ENCODE data around the gene CSTA.
"Not testable (repeated sequence)": the region's sequence is repeated elsewhere in the genome, so short reads cannot be mapped to it uniquely, and the experiment has no call there.

The CSTA gene

DNA sequence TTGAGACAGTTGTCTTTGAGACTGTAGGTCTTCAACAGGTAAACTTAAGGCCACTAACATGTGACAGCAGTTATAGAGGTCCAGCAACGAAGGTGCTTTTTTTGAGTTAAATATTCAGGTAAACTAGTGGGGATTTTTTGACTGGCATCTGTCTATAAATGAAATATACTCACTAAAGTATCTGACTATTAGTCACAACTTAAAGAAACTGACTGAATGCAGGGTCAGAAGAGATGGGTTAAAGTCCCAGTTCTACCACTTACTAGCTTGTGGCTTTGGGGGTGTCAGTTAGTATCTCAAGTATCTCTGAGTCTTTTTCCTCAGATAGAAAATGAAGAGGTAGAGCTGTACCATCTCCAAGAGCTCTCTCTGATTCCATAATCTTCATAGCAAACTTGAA, 40.0 kb downstream of the CSTA start:
- H3K79me2 ChIP-seq: no peaks in the 10 kb centered on the region
- no peak overlapping the region for H3K9ac ChIP-seq
- H3K27me3 ChIP-seq (ENCODE audit: control insufficient read depth, insufficient read depth, low read length): no peaks in the 10 kb centered on the region
- TF ChIP-seq, protein P1, sequence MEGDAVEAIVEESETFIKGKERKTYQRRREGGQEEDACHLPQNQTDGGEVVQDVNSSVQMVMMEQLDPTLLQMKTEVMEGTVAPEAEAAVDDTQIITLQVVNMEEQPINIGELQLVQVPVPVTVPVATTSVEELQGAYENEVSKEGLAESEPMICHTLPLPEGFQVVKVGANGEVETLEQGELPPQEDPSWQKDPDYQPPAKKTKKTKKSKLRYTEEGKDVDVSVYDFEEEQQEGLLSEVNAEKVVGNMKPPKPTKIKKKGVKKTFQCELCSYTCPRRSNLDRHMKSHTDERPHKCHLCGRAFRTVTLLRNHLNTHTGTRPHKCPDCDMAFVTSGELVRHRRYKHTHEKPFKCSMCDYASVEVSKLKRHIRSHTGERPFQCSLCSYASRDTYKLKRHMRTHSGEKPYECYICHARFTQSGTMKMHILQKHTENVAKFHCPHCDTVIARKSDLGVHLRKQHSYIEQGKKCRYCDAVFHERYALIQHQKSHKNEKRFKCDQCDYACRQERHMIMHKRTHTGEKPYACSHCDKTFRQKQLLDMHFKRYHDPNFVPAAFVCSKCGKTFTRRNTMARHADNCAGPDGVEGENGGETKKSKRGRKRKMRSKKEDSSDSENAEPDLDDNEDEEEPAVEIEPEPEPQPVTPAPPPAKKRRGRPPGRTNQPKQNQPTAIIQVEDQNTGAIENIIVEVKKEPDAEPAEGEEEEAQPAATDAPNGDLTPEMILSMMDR (IDR thresholded peaks at IDR 0.05): no peak
- no peak overlapping the region for H3K4me3 ChIP-seq (ENCODE audit: low read depth, low read length)
- no peaks in the 10 kb centered on the region for H3K36me3 ChIP-seq (ENCODE audit: control insufficient read depth, insufficient read depth, low read length)
- H3K4me1 ChIP-seq: peaks cover 6% of the 10 kb centered on the region
- no peak overlapping the region for H2AFZ ChIP-seq
- H3K4me2 ChIP-seq (ENCODE audit: low read length): no peak overlapping the region
- H3K27ac ChIP-seq: no peak overlapping the region
- no peaks in the 10 kb centered on the region for H3K9me3 ChIP-seq (ENCODE audit: control insufficient read depth, low read length)

DNA sequence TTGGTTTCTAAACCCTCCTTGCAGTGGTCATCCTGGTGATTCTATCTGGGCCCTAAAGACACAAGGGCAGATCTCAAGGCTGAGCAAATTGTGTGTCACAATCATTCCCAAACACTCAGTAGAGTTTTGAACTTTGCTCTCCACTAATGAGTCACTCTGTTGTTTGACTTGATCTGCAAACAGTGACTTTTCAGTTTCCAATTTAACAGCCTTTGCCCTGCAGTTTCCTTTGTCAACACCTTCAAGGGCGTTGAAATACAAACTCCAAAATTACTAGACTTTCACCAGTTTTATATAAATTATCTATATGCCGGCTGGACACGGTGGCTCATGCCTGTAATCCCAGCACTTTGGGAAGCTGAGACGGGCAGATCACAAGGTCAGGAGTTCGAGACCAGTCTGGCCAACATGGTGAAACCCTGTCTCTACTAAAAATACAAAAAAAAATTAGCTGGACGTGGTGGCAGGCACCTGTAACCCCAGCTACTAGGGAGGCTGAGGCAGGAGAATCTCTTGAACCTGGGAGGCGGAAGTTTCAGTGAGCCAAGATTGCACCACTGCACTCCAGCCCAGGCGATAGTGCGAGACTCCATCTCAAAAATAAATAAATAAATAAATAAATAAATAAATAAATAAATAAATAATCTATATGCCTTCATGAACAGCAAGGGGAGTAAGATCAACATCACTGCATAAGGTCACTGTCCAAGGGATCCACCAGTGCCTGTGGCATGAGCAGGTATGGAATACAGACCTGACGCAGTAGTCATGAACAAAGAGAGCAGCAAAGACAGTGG, 40.7 kb downstream of the CSTA start:
- H3K79me2 ChIP-seq; H3K27me3 ChIP-seq (ENCODE audit: control insufficient read depth, insufficient read depth, low read length); H3K9me3 ChIP-seq (ENCODE audit: control insufficient read depth, low read length); H3K4me2 ChIP-seq (ENCODE audit: low read length); H3K4me1 ChIP-seq; H3K27ac ChIP-seq; H3K9ac ChIP-seq; H3K4me3 ChIP-seq (ENCODE audit: low read depth, low read length); H2AFZ ChIP-seq; H3K36me3 ChIP-seq (ENCODE audit: control insufficient read depth, insufficient read depth, low read length): not testable (repeated sequence)

DNA sequence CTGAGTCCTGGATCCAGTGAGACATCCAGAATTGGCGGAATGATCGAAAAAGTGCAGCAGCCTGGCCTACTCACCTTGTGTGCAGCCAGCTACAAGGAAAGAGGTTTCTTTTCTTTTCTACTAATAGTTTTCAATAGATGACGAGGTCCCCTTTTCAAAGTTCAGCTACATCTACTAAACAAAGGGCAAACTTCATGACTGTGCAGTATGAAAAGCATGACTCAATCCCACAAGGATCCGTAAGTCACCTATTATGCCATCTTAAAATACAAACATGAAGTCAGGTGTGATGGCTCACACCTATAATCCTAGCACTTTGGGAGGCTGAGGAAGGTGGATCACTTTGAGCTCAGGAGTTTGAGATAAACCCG, 41.3 kb downstream of the CSTA start:
- no peaks in the 10 kb centered on the region for H3K36me3 ChIP-seq (ENCODE audit: control insufficient read depth, insufficient read depth, low read length)
- no peak overlapping the region for H3K9ac ChIP-seq
- peaks cover 6% of the 10 kb centered on the region for H3K4me1 ChIP-seq
- no peak overlapping the region for H2AFZ ChIP-seq
- no peaks in the 10 kb centered on the region for H3K27me3 ChIP-seq (ENCODE audit: control insufficient read depth, insufficient read depth, low read length)
- H3K27ac ChIP-seq: no peak overlapping the region
- H3K9me3 ChIP-seq (ENCODE audit: control insufficient read depth, low read length): no peaks in the 10 kb centered on the region
- no peaks in the 10 kb centered on the region for H3K79me2 ChIP-seq
- no peak overlapping the region for H3K4me3 ChIP-seq (ENCODE audit: low read depth, low read length)
- TF ChIP-seq, protein P1 (IDR thresholded peaks at IDR 0.05): no peak
- no peak overlapping the region for H3K4me2 ChIP-seq (ENCODE audit: low read length)

DNA sequence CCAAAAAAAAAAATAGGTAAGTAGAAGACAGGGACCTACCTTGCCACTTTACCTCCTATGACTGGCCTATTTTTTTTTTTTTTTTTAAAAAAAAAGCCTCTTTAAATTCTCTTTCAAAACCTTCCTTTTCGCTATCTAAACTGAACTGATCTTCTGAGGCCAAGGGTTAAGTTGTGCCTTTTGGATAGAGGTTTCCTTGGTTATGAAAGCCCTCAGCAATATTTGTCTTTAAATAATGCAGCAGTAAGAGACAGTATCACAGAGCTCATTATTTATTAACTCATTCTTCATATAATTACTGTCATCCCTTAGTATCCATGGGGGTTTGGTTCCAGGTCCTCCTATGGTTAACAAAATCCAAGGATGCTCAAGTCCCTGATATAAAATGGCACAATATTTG, 49.0 kb downstream of the CSTA start:
- TF ChIP-seq, protein P1 (IDR thresholded peaks at IDR 0.05): no peak
- H3K4me3 ChIP-seq (ENCODE audit: low read depth, low read length): no peak overlapping the region
- no peaks in the 10 kb centered on the region for H3K79me2 ChIP-seq
- H3K9me3 ChIP-seq (ENCODE audit: control insufficient read depth, low read length): no peaks in the 10 kb centered on the region
- no peak overlapping the region for H3K9ac ChIP-seq
- H3K27ac ChIP-seq: no peak overlapping the region
- no peaks in the 10 kb centered on the region for H3K27me3 ChIP-seq (ENCODE audit: control insufficient read depth, insufficient read depth, low read length)
- no peak overlapping the region for H2AFZ ChIP-seq
- H3K36me3 ChIP-seq (ENCODE audit: control insufficient read depth, insufficient read depth, low read length): no peaks in the 10 kb centered on the region
- H3K4me1 ChIP-seq: peaks cover 4% of the 10 kb centered on the region
- no peak overlapping the region for H3K4me2 ChIP-seq (ENCODE audit: low read length)

DNA sequence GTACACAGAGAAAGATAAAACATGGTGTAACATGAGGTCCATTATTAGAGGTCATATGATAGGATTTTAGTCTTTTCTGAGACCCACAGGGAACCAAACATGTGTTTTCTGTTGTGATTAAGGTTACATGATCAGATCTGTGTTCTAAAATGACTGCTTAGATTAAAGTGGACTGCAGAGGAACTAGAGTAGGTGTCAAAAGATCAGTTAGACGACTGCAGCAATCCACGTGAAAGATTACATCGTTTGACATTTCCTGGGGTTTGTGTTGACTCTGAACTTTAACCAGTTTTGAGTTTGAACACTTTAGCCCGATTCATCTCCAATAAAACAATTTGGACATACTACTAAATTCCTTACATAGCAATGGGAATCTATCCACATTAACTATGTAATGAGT, 52.9 kb downstream of the CSTA start:
- H3K9ac ChIP-seq: no peak overlapping the region
- H3K4me2 ChIP-seq (ENCODE audit: low read length): no peak overlapping the region
- no peak overlapping the region for H3K27ac ChIP-seq
- no peak overlapping the region for H3K4me3 ChIP-seq (ENCODE audit: low read depth, low read length)
- no peaks in the 10 kb centered on the region for H3K27me3 ChIP-seq (ENCODE audit: control insufficient read depth, insufficient read depth, low read length)
- H3K4me1 ChIP-seq: no peaks in the 10 kb centered on the region
- no peaks in the 10 kb centered on the region for H3K9me3 ChIP-seq (ENCODE audit: control insufficient read depth, low read length)
- no peaks in the 10 kb centered on the region for H3K36me3 ChIP-seq (ENCODE audit: control insufficient read depth, insufficient read depth, low read length)
- H3K79me2 ChIP-seq: peaks cover 5% of the 10 kb centered on the region
- no peak overlapping the region for H2AFZ ChIP-seq
- TF ChIP-seq, protein P1 (IDR thresholded peaks at IDR 0.05): no peak
